GM23338 (cell line): ENCODE measurements around the gene MEGF11. TPM values are rescaled to one million over a fixed set of nuclear protein-coding genes. Genes with fewer than 3 reads are reported as not detected.

Experiments
- ZNF114 ChIP-seq: fragments of 250-450 bp; sonication (Bioruptor Pico); IDR thresholded peaks from 2 replicates; pipeline ENCODE4 v1.5.0; 2020; ENCODE audit warnings: mild to moderate bottlenecking, moderate library complexity
- ZNF462 ChIP-seq: fragments of 250-450 bp; sonication (Bioruptor Pico); IDR thresholded peaks from 2 replicates; pipeline ENCODE4 v1.5.0; 2020; ENCODE audit warnings: mild to moderate bottlenecking, moderate library complexity
- microRNA-seq: library from miRNA; unstranded; fragments of <30 nt; microRNA quantifications from one replicate; pipeline ENCODE4, GENCODE V29; 2017
- polyA plus RNA-seq: library from polyadenylated mRNA; unstranded; fragments of >200 nt; fragmentation: Nextera tagmentation; extraction: Ambion mirVana; gene quantifications from 2 replicates; pipeline ENCODE4 v1.2.1, GENCODE V29; 2016
- small RNA-seq: library from RNA; depleted of rRNA; stranded (forward); fragments of <200 nt; gene quantifications from one replicate; pipeline ENCODE3, GENCODE V24; 2014; ENCODE audit warnings: low replicate concordance
- total RNA-seq: library from RNA; depleted of rRNA; stranded (reverse); fragments of >200 nt; shearing (Covaris generic); gene quantifications from 2 replicates; pipeline ENCODE4 v1.2.3, GENCODE V29; 2014; rRNA removed

MEGF11 gene
- total and polyA plus RNA-seq, 2 experiments from 2014 or later, result 1.3 to 1.9 TPM

GRCh38 chr15:65845826-65846519 lies 407.6 kb downstream of the MEGF11 start (continued):
- TF ChIP-seq ZNF462 (CRISPR knock-in tag) (no peak), ZNF114 (CRISPR knock-in tag) (no peak)

Small RNA genes lying within 50 kb of the gene (microRNA-seq; reads per million reads assigned to microRNA genes)
- not detected for gene MIR4311

Small RNA genes lying within 50 kb of the gene (small RNA-seq; reads per million reads assigned to genes)
- gene MIR4311, result not detected

Other genes with a start within 250 kb of the MEGF11 start
- 21.8 and 35.7 TPM in 2 replicates for gene DIS3L, start 39.8 kb upstream of the MEGF11 start, total RNA-seq
- 7.1 and 8.9 TPM in 2 replicates for gene DIS3L, start 39.8 kb upstream of the MEGF11 start, polyA plus RNA-seq
- 25.3 and 39.0 TPM in 2 replicates for gene TIPIN, start 102.9 kb upstream of the MEGF11 start, total RNA-seq
- 32.7 and 39.1 TPM in 2 replicates for gene TIPIN, start 102.9 kb upstream of the MEGF11 start, polyA plus RNA-seq
- 68.5 and 73.9 TPM in 2 replicates for gene MAP2K1, start 133.2 kb upstream of the MEGF11 start, total RNA-seq
- gene MAP2K1, start 133.2 kb upstream of the MEGF11 start, polyA plus RNA-seq, result 40.2 and 42.0 TPM in 2 replicates
- 17.4 and 21.2 TPM in 2 replicates for gene SNAPC5, start 244.0 kb upstream of the MEGF11 start, total RNA-seq
- gene SNAPC5, start 244.0 kb upstream of the MEGF11 start, polyA plus RNA-seq, result 41.1 and 43.2 TPM in 2 replicates